HepG2 (cell line): ENCODE measurements around the gene MAP2K2.
A peak's percentile ranks its signal among the peaks of the same experiment; 100 is the strongest.

ENCODE experiments used
- MXI1 ChIP-seq: IDR thresholded peaks from 3 replicates; pipeline ENCODE4 v1.6.1; 2012; ENCODE audit warnings: low read depth, low read length, inconsistent platforms, borderline replicate concordance
- NFKBIZ ChIP-seq: IDR thresholded peaks from 2 replicates; pipeline ENCODE4 v1.6.1; 2018; ENCODE audit warnings: missing genetic modification reagents, missing compliant biosample characterization
- ZNF788 ChIP-seq: sonication (generic); formaldehyde crosslinking; IDR thresholded peaks from 2 replicates; pipeline ENCODE4 v1.5.0; 2020; ENCODE audit warnings: mild to moderate bottlenecking, missing genetic modification reagents, borderline replicate concordance

GRCh38 chr19:4051175-4052101 lies 72.5 kb downstream of the MAP2K2 start:
- TF ChIP-seq NFKBIZ (CRISPR knock-in tag) (no peak), ZNF788 (peak; percentile 63; the same call in 1 of the 2 replicates), MXI1 (no peak)
